Panc1 (cell line): ENCODE measurements around the gene MAP4K4. TPM values are rescaled to one million over a fixed set of nuclear protein-coding genes. Genes with fewer than 3 reads are reported as not detected.

Source experiments
- ATAC-seq: fragments of 200-7000 bp; cut with Tn5 transposase; 2 replicates; pipeline ENCODE4 v1.9.1; 2020; ENCODE audit warnings: mild to moderate bottlenecking, moderate library complexity
- BruUV-seq: library from RNA; stranded (reverse); fragments of 400-500 nt; replicated peaks from 2 replicates; lab custom pipeline; 2021; lab: Mats Ljungman, UMichigan
- CTCF ChIA-PET: fragments of 300-600 bp; sonication (Branson Sonifier 250); formaldehyde crosslinking; loops from one replicate; lab custom pipeline; 2022; ENCODE audit warnings: antibody characterized with exemption; lab: Charles Lee
- POLR2A ChIA-PET: fragments of 300-600 bp; sonication (Branson Sonifier 250); formaldehyde crosslinking; loops from one replicate; lab custom pipeline; 2022; ENCODE audit warnings: antibody characterized with exemption; lab: Charles Lee
- DNase-seq: peaks from one replicate; pipeline ENCODE4 v3.0.0-alpha.2; 2010; ENCODE audit warnings: low read depth, low spot score
- H3K27ac ChIP-seq: 2 replicates; pipeline ENCODE4 v1.5.1; 2011; ENCODE audit warnings: mild to moderate bottlenecking, low read length, inconsistent platforms
- H3K27me3 ChIP-seq: fragments of 200-500 bp; sonication (Bioruptor generic); 2 replicates; pipeline ENCODE4 v1.6.0; 2014; ENCODE audit warnings: low read length, inconsistent platforms; ENCODE audit not compliant: control insufficient read depth, insufficient read depth
- H3K36me3 ChIP-seq: fragments of 200-500 bp; sonication (Bioruptor generic); 2 replicates; pipeline ENCODE4 v1.5.1; 2014; ENCODE audit warnings: inconsistent platforms, mild to moderate bottlenecking, low read length, moderate library complexity; ENCODE audit not compliant: control insufficient read depth, insufficient read depth
- H3K4me1 ChIP-seq: 2 replicates; pipeline ENCODE4 v1.5.1; 2011; ENCODE audit warnings: inconsistent platforms, mild to moderate bottlenecking, low read length, moderate library complexity; ENCODE audit not compliant: control insufficient read depth, insufficient read depth
- H3K4me3 ChIP-seq, 2 experiments: 2 replicates each; pipeline ENCODE4 v1.5.1; 2011 to 2012; ENCODE audit warnings: low read depth in 2 of 2, low read length in 2 of 2, mild to moderate bottlenecking in 2 of 2, inconsistent platforms in 1 of 2, moderate library complexity in 1 of 2
- H3K9me3 ChIP-seq: fragments of 200-500 bp; sonication (Bioruptor generic); 2 replicates; pipeline ENCODE4 v1.5.1; 2014; ENCODE audit warnings: low read depth, mild to moderate bottlenecking, inconsistent platforms, low read length, moderate library complexity; ENCODE audit not compliant: control insufficient read depth, insufficient read depth
- CTCF ChIP-seq: fragments of 450-650 bp; IDR thresholded peaks from 2 replicates; pipeline ENCODE4 v1.5.1; 2017; ENCODE audit warnings: mild to moderate bottlenecking
- POLR2AphosphoS5 ChIP-seq: IDR thresholded peaks from 2 replicates; pipeline ENCODE4 v1.6.1; 2012; ENCODE audit warnings: mild to moderate bottlenecking, low read depth, low read length, moderate library complexity
- REST ChIP-seq, 2 experiments: IDR thresholded peaks; 2 replicates each; pipeline ENCODE4 v1.6.1; 2011 to 2012; ENCODE audit warnings: low read depth in 2 of 2, control low read depth in 1 of 2, low read length in 1 of 2, mild to moderate bottlenecking in 1 of 2, moderate library complexity in 1 of 2; ENCODE audit not compliant: insufficient read depth in 1 of 2
- SIN3A ChIP-seq: IDR thresholded peaks from 2 replicates; pipeline ENCODE4 v1.6.1; 2012; ENCODE audit warnings: low read depth, mild to moderate bottlenecking, low read length, moderate library complexity, borderline replicate concordance; ENCODE audit not compliant: insufficient read depth
- TCF7L2 ChIP-seq: IDR thresholded peaks from 2 replicates; pipeline ENCODE4 v1.6.1; 2011; ENCODE audit warnings: mild to moderate bottlenecking, low read depth, low read length, inconsistent platforms
- in situ Hi-C: cut with HindIII; loops from 2 replicates; pipeline ENCODE4 v1.10.0; 2016; ENCODE audit warnings: low sequenced_read_pairs, low pct_unique_long_range_greater_than_20kb
- intact Hi-C: fragments of 100-400 bp; cut with micrococcal nuclease; formaldehyde crosslinking; loops from one replicate; pipeline ENCODE4 v1.10.0; 2022; ENCODE audit not compliant: unreplicated experiment
- total RNA-seq: library from RNA; stranded (reverse); gene quantifications from one replicate; pipeline ENCODE4 v1.2.1, GENCODE V29; 2021; ENCODE audit not compliant: unreplicated experiment

The MAP4K4 gene
- total RNA-seq, 1 experiment from 2014 or later, result 68.5 TPM

GRCh38 chr2:101816598-101816997 lies 119.1 kb downstream of the MAP4K4 start:
- DNase-seq (no peak), ATAC-seq (no peak)
- CTCF ChIA-PET, result interaction anchor here (0.6 to 1.3 kb wide), 3 partner anchors 91 to 436 kb away, joined by 3 read pairs; no protein-coding TSS in a partner anchor
- Histone ChIP-seq H3K36me3 (no peaks in the 10 kb centered on the region), H3K27me3 (no peaks in the 10 kb centered on the region), H3K4me3 (no peak overlapping the region), H3K27ac (no peak overlapping the region), H3K9me3 (no peaks in the 10 kb centered on the region), H3K4me1 (peaks cover 11% of the 10 kb centered on the region; the same call in 1 of the 2 replicates)
- TF ChIP-seq CTCF (no peak), SIN3A (no peak), TCF7L2 (no peak), REST (IDR thresholded peaks at IDR 0.05; ENCODE audit: insufficient read depth in 1 of 2, low read depth in 2 of 2, low read length in 1 of 2) (no peak), POLR2AphosphoS5 (no peak)
- BruUV-seq, result no TSS peak
- POLR2A ChIA-PET, result no interaction called here
- intact Hi-C loops, result no loop called here
- in situ Hi-C loops, result no loop called here

- DNase-seq, result no peak
- ATAC-seq, result no peak
- ChIA-PET CTCF (interaction anchor here (0.7 to 1.3 kb wide), 2 partner anchors 92 to 437 kb away, joined by 3 read pairs; no protein-coding TSS in a partner anchor), POLR2A (no interaction called here)
- BruUV-seq, result no TSS peak
- no peaks in the 10 kb centered on the region for H3K9me3 ChIP-seq
- H3K36me3 ChIP-seq, result no peaks in the 10 kb centered on the region
- in situ Hi-C loops (no loop called here), intact Hi-C loops (no loop called here)
- no peaks in the 10 kb centered on the region for H3K27me3 ChIP-seq
- no peak for TF ChIP-seq TCF7L2
- no peak for TF ChIP-seq POLR2AphosphoS5
- TF ChIP-seq CTCF, result no peak
- TF ChIP-seq REST (IDR thresholded peaks at IDR 0.05; ENCODE audit: insufficient read depth in 1 of 2, low read depth in 2 of 2, low read length in 1 of 2), result no peak
- no peak for TF ChIP-seq SIN3A
- H3K4me3 ChIP-seq, result no peak overlapping the region
- no peak overlapping the region for H3K27ac ChIP-seq
- H3K4me1 ChIP-seq, result peaks cover 19% of the 10 kb centered on the region; the same call in 1 of the 2 replicates
Observed at GRCh38 chr2:101817481-101817880, 120.0 kb downstream of the MAP4K4 start.
